NCI-H460 (cell line): Measurements from ENCODE around the gene NOL8. TPM values are rescaled to one million over a fixed set of nuclear protein-coding genes. Genes with fewer than 3 reads are reported as not detected.
A peak's percentile ranks its signal among the peaks of the same experiment; 100 is the strongest.

Source experiments
- DNase-seq: peaks from one replicate; pipeline ENCODE4 v3.0.0-alpha.2; 2016; ENCODE audit warnings: low read depth; ENCODE audit errors: extremely low read depth
- small RNA-seq, 2 experiments: library from RNA; depleted of rRNA; stranded (forward); fragments of <200 nt; gene quantifications; one replicate each; pipeline ENCODE3, GENCODE V24; 2014
- total RNA-seq: library from RNA; depleted of rRNA; stranded (reverse); fragments of >200 nt; shearing (Covaris generic); gene quantifications from 2 replicates; pipeline ENCODE4 v1.2.3, GENCODE V29; 2014; rRNA removed

NOL8 gene
- total RNA-seq, 1 experiment from 2014 or later = 38.5 TPM

DNA sequence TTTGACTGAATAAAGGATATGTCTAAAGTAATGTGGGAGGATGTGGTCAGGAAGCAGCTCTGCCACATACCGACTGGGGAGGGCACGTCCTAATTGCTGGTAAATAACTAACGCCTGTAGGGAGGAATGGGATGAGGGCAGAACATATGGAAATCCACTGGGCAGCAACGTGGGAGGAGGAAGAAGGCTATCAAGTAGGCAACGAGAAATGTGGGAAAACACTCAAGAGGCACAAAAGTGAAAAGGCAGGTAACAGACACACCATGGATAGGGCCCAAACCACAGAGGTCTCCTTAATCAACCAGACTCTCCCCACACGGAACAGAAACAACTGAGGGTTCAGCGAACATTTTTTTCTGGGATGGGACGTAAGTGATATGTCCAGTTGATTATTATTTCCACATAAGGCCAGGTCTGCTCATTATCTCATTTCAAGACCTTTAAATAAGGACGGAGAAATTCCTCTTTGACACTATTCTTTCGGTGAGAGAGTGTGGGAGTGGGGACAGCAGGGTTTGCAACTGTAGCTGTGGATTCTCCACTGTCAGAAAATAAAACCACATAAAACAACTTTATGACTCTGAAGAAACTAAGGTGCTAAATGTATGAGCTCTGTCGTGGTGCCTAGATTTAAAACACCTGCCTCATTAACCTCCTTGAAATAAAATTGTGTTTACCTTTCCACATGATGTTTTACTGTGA is 48.7 kb downstream of the NOL8 start:
- no peak for DNase-seq

DNA sequence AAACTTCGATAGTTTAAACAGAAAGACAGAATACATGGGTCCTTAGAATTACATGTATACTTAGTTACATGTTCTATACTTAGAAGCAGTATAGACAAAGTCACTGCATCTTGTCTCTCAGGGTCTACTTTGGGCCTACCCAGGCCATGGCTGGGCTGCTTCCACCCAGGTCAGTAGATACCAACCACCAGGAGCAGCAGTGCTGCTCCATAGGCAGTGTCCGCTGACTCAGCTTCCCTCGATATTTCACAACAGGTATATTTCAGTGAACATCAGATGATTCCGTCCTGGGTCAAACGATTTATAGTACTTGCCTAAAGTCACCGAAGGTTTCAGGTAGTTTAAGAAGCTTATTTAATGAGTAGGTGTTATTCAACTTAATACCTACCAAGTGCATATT is 49.6 kb downstream of the NOL8 start:
- DNase-seq = no peak

DNA sequence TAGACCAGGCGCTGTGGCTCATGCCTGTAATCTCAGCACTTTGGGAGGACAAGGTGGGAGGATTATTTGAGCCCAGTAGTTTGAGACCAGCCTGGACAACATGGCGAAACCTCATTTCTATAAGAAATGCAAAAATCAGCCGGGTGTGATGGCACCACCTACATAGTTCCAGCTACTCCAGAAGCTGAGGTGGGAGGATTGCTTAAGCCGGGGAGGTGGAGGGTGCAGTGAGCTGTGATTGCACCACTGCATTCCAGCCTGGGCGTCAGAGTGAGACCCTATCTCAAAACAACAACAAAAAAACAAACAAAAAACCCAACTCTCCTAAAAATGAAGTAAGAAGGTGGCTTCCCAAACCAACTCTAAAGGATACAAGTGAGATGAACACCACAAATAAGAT is 54.6 kb downstream of the NOL8 start:
- DNase-seq = no peak

DNA sequence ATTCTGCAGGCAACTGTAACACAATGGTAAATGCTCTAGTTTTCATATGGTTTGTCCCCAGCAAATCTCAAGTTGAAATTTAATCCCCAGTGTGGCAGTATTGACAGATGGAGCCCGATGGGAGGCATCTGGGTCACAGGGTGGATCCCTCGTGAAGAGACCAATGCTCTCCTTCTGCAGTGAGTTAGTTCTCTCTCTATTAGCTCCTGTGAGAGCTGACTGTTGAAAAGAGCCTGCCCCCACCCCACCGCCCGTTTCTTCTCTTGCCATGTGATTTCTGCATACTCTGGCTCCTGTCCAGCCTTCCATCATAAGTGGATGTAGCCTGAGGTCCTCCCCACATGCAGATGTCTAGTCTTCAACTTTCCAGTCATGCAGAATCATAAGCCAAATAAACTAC is 58.7 kb downstream of the NOL8 start:
- DNase-seq = no peak

DNA sequence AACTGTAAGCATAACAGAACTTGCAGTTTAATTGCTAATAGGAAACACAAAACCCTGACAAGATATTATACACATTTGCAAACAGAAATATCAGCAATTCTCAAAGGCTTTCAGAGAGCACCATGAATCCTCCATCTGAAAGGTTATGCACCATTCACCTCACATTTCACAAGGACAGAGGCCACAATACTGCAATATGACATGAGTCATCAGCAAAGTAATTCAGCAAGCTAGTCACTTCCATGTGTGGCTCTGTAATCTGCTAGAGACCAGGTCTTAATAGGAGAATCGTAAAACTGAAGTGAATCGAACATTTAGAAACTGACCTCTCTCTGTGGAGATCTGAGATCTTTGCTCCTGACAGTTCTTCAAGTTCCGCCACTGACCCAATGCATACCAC is 60.0 kb downstream of the NOL8 start:
- peak; percentile 7 for DNase-seq

- no peak for DNase-seq
Observed at GRCh38 chr9:92263131-92263530, 62.0 kb downstream of the NOL8 start.

DNA sequence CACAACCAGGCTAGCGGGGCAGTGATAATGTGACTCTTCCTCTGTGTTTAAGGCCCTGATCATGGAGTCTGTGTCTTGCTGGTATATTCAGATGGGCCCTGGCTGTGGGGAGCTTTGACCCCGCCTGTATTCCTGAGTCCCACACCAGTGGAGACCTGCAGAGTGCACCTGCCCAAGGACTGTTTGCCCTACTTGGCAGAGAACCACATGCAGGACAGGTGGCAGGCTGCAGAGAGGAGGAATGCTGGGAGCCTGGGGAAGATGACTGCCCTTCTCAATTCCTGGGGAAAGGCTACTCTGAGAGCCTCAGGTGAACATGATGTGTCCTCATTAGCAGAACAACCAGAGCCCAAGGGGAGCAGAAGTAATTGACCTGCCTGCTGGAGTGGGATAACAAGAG is 67.8 kb downstream of the NOL8 start:
- no peak for DNase-seq

DNA sequence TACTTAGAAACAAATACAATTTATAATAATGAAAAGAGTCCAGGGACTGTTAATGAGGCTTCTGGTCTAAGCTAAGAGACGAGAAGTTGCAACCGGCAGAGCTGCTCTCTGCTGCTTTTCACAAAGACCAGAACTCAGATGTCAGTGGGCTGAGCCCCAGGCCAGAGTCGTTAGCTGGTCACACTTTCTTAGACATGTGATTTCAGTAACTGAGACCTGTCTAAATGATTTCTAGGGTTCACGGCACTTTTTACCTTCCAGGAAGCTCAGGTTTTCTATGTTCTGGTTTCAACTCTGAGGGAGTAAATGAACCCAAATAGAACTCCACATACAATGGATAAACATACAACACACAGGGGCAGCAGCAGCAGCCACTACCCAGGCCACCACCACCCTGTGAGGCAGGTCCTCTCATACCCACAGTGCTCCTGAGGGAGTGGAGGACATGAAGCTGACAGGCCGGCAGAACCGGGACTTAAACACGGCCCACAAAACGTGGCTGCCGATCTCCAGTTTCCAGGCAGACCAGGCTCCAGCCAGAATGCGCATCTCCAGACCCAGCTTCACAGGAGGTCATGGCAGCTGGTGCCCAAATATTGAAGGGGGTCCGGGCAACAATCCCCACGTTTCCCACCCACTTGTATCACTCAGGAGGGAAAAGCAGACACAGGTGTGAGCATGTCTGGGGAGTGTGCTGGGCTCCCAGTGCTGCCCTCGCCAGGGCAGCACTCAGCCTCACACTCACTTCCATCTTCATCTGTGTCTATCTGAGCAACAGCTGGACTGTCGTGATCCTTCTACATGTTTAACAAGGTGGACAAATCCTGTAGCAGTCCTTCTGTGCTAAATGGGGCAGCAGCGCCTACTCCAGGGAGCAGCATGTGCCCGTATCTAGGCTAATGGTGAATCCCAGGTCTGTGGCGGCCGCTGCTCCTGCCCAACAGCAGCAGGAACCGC is 70.5 kb downstream of the NOL8 start:
- no peak for DNase-seq

DNA sequence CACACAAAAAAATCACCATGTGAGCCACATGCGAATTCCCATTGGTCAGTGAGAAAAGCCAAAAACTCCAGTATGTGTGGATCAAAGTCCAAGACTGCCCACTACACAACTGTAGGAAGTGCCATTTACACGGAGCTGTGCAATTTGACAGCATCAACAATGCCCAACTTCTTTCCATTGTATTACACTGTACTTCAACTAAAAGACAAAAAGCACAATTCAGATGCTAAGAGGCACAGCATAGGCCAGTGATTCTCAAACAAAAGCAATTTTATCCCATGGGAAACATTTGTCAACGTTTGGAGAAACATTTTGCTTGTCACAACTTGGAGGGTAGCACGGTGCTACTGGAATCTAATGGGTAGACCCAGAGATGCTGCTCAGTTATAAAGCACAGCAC is 71.5 kb downstream of the NOL8 start:
- DNase-seq = no peak

- no peak for DNase-seq
Observed at GRCh38 chr9:92247981-92248380, 77.2 kb downstream of the NOL8 start.

Small RNA genes within 50 kb of the gene (small RNA-seq; reads per million reads assigned to genes)
- gene MIR3651 (0 reads per million in 2 experiments), gene SNORA84 (0.59 to 2.7 reads per million in 2 experiments)

Other genes starting within 250 kb of the NOL8 start
- gene SPTLC1, start 209.9 kb downstream of the NOL8 start, total RNA-seq = 110 and 113 TPM in 2 replicates
- gene IARS1, start 31.7 kb downstream of the NOL8 start, total RNA-seq = 651 and 698 TPM in 2 replicates
- 5.1 and 7.4 TPM in 2 replicates for gene CENPP, start 603 bp upstream of the NOL8 start, total RNA-seq
- gene OGN, start 79.2 kb upstream of the NOL8 start, total RNA-seq = not detected in 2 replicates
- gene OMD, start 99.1 kb upstream of the NOL8 start, total RNA-seq = not detected in 2 replicates
- not detected in 2 replicates for gene ASPN, start 157.2 kb upstream of the NOL8 start, total RNA-seq
- 0.07 TPM in 1 of 2 replicates, not detected in the other for gene ECM2, start 210.6 kb upstream of the NOL8 start, total RNA-seq